ENCODE data around the gene NF1.
"Not testable (repeated sequence)": the region's sequence is repeated elsewhere in the genome, so short reads cannot be mapped to it uniquely, and the experiment has no call there.

The NF1 gene

DNA sequence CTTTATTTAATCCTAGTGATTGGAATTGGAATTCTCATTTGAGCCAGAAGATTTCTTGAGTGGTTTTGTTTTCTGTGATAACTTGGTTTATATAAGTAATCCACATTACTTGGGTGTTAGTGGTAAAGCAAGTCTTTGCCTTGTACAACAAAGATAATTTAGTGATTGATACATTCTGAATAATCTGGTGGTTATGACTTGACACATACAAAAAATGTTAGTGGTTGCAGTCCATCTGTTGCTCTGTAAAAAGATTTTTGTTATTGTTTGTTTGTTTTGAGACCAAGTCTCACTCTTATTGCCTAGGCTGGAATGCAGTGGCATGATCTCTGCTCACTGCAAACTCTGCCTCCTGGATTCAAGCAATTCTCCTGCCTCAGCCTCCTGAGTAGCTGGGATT is 189.1 kb downstream of the NF1 start:
- DNase-seq (ENCODE audit: low spot score), result no peak
- TF ChIP-seq, protein P1, sequence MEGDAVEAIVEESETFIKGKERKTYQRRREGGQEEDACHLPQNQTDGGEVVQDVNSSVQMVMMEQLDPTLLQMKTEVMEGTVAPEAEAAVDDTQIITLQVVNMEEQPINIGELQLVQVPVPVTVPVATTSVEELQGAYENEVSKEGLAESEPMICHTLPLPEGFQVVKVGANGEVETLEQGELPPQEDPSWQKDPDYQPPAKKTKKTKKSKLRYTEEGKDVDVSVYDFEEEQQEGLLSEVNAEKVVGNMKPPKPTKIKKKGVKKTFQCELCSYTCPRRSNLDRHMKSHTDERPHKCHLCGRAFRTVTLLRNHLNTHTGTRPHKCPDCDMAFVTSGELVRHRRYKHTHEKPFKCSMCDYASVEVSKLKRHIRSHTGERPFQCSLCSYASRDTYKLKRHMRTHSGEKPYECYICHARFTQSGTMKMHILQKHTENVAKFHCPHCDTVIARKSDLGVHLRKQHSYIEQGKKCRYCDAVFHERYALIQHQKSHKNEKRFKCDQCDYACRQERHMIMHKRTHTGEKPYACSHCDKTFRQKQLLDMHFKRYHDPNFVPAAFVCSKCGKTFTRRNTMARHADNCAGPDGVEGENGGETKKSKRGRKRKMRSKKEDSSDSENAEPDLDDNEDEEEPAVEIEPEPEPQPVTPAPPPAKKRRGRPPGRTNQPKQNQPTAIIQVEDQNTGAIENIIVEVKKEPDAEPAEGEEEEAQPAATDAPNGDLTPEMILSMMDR (IDR thresholded peaks at IDR 0.05; ENCODE audit: extremely low read depth, missing control alignments), result no peak

DNA sequence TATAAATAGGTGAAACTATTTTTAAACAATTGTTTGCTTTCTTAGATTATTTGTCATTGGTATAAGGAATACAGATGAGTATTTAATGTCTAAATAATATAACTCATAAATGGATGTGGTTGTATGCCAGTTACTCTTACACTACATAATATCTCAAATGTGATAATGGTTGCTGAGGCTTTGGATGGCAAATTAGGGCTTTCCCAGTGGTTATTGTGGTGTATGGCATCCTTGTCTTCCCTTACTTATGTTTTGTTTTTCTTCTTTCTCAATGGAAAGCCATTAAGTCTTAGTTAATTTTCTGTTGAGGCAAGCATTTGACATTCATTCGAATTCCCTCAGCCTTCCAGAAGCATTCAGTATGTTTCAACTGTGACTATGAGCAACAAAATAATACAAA is 191.8 kb downstream of the NF1 start:
- DNase-seq (ENCODE audit: low spot score), result no peak
- TF ChIP-seq, protein P1 (IDR thresholded peaks at IDR 0.05; ENCODE audit: extremely low read depth, missing control alignments), result no peak

GRCh38 chr17:31287932-31288331 is 193.2 kb downstream of the NF1 start:
- DNase-seq (ENCODE audit: low spot score), result not testable (repeated sequence)

- no peak for DNase-seq (ENCODE audit: low spot score)
- TF ChIP-seq, protein P1 (IDR thresholded peaks at IDR 0.05; ENCODE audit: extremely low read depth, missing control alignments), result no peak
Observed at GRCh38 chr17:31289790-31290189, 195.0 kb downstream of the NF1 start.

- DNase-seq (ENCODE audit: low spot score), result no peak
- TF ChIP-seq, protein P1 (IDR thresholded peaks at IDR 0.05; ENCODE audit: extremely low read depth, missing control alignments), result no peak
Observed at GRCh38 chr17:31291820-31292219, 197.0 kb downstream of the NF1 start.

- TF ChIP-seq, protein P1 (IDR thresholded peaks at IDR 0.05; ENCODE audit: extremely low read depth, missing control alignments), result no peak
Observed at GRCh38 chr17:31293581-31293980, 198.8 kb downstream of the NF1 start.

DNA sequence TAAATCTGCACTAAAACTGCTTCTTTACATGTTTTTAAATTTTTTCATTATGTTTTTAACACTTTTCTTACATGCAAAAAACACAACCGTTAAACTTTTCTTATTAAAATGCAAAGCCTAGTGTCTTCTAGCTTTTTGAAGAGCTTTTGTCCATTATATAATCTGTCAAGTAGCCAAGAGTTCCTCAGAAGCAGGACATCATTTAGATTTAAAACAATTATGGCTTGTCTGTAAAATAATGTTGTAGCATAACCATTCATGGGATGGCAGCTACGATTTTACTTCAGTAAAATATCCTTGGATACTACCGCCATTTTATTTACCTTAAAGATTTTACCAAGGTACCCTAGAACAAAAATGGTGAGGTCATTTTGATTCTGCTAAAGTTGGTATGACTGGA is 199.5 kb downstream of the NF1 start:
- DNase-seq (ENCODE audit: low spot score), result no peak
- TF ChIP-seq, protein P1 (IDR thresholded peaks at IDR 0.05; ENCODE audit: extremely low read depth, missing control alignments), result no peak

More at GRCh38 chr17:31293581-31293980, 198.8 kb downstream of the NF1 start:
- DNase-seq (ENCODE audit: low spot score), result no peak

DNA sequence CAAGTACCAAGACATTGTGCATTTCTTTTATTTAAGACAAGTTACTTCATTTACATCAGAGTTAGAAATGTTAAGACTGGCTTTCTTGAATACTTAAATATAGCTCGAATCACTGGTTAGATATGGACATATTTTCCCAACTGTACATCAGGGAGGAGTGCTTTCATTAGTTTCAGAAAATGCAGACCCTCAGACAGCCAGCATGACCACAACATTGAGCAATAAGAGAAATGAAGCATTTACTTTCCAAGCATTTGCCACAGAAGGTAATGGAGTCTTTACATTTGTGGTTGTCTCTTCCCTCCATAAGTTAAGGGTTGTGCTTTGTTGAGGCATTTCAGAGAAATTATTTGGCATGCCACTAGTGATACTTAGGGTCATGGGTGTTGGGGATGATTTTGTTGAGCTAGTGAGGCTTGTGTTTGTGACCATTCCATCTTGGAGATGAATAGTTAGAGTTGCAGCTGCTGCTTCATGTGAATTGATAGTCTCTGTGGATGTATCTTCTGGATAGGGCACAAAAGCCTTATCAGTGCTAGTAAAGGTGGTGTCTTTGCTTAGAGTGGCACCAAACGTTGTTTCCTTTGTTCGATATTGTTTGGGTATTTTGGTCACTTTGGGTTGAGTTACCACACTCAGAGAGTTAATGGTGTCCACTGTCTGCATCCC is 200.2 kb downstream of the NF1 start:
- no peak for DNase-seq (ENCODE audit: low spot score)

More for the DNA sequence above, 200.2 kb downstream of the NF1 start:
- TF ChIP-seq, protein P1 (IDR thresholded peaks at IDR 0.05; ENCODE audit: extremely low read depth, missing control alignments), result no peak
